AG10803 (cell line): ENCODE data around the gene SORL1.

Source experiments
- DNase-seq: peaks from one replicate; pipeline ENCODE4 v3.0.0; 2010; ENCODE audit warnings: low read depth
- H3K4me3 ChIP-seq: 2 replicates; pipeline ENCODE4 v1.5.1; 2011; ENCODE audit warnings: mild to moderate bottlenecking, low read length, control low read depth
- TF ChIP-seq, protein P1 (sequence below): conservative IDR thresholded peaks from 2 replicates; pipeline ENCODE4 v1.5.1; 2011; ENCODE audit warnings: mild to moderate bottlenecking, low read length, control low read depth, inconsistent platforms

The SORL1 gene

DNA sequence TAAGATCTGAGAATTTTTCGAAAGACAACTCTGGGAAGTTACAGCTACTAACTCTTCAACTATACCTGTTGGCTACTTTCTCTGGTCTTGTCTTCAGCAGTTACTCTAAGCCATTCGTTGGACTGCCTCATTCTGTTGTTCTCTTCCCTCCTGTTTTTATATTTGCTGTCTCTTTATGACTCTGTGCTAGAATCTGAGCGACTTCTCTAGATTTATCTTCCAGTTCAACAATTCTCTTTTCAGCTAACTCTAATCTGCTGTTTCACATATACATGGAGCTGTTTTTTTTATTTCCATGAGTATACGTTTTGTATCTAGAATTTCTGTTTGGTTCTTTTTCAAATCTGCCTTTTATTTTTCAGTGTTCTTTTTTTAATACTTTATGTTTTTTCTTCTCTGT is 128.0 kb downstream of the SORL1 start:
- DNase-seq: no peak
- no peak overlapping the region for H3K4me3 ChIP-seq
- TF ChIP-seq, protein P1, sequence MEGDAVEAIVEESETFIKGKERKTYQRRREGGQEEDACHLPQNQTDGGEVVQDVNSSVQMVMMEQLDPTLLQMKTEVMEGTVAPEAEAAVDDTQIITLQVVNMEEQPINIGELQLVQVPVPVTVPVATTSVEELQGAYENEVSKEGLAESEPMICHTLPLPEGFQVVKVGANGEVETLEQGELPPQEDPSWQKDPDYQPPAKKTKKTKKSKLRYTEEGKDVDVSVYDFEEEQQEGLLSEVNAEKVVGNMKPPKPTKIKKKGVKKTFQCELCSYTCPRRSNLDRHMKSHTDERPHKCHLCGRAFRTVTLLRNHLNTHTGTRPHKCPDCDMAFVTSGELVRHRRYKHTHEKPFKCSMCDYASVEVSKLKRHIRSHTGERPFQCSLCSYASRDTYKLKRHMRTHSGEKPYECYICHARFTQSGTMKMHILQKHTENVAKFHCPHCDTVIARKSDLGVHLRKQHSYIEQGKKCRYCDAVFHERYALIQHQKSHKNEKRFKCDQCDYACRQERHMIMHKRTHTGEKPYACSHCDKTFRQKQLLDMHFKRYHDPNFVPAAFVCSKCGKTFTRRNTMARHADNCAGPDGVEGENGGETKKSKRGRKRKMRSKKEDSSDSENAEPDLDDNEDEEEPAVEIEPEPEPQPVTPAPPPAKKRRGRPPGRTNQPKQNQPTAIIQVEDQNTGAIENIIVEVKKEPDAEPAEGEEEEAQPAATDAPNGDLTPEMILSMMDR: no peak

DNA sequence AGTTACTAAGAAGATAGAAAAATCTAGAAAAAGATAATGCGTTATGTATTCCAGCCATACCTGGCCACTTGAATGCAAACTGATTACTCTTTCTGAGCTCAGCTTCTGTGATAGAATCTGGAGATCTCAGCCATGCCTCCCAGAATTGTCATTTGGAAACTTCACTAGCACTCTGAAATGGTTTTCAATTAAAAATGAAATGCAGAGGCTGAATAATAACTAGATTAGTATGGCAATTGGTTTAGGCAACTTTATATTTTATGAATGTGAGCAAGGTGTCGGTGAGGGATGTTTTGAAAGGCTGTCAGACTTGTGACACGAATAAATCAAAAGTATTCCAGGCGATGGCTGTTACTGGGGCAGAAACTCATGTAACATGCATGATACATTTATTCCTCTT is 129.5 kb downstream of the SORL1 start:
- H3K4me3 ChIP-seq: no peak overlapping the region
- no peak for DNase-seq
- TF ChIP-seq, protein P1: no peak

DNA sequence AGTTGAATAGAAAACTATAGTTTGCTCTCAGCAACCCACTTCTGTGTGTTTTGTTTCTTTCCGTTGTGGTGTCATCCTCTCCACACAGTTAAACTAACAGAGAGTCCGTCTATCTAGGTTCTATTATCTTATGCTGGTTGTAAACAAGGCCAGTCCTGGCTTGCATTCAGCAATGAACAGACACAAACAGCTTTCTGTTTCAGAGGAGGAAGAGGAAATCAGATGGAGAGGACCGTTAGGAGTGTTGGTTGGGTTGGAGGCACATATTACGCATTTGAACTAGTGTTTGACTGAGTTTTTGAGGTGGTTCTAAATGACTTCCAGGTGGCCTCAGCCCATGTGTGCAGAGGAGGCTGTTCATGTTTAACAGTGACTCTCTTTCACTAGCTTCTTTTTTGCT is 130.2 kb downstream of the SORL1 start:
- TF ChIP-seq, protein P1: no peak
- no peak for DNase-seq
- no peak overlapping the region for H3K4me3 ChIP-seq

DNA sequence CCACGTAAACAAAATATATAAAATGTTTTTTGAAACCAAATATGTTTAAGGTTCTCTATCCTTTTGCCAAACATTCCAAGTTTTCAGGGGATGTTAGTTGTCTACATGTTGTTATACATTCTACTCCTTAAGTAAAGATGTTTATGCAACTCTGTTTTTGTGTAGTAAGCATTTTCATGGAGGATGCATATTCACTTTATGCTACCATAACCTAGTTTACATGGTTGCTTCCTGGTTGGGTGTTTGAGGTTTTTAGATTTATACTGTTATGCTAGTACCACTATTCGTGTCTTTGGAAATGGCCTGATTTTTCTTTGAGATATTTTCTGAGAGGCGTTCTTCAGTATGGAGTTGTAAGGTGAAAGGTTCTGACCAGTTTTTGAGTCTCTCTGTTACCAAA is 131.7 kb downstream of the SORL1 start:
- TF ChIP-seq, protein P1: no peak
- no peak overlapping the region for H3K4me3 ChIP-seq
- no peak for DNase-seq

DNA sequence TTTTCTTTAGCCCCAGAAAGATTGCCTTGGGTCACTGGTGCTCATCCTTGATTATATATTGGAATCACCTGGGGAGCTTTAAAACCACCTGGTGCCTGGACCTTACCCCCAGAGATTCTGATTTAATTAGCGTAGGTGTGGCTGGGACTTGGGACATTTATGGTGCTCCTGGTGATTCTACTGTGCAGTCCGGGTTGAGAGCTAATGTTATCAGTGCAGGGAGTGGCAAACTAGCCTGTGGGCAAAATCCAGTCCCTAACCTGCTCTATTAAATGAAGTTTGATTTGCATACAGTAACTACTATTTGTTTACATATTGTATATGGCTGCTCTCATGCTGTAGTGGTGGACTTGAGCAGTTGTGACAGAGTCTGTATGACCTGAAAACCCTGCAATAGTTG is 134.6 kb downstream of the SORL1 start:
- DNase-seq: no peak
- TF ChIP-seq, protein P1: no peak
- H3K4me3 ChIP-seq: no peak overlapping the region

DNA sequence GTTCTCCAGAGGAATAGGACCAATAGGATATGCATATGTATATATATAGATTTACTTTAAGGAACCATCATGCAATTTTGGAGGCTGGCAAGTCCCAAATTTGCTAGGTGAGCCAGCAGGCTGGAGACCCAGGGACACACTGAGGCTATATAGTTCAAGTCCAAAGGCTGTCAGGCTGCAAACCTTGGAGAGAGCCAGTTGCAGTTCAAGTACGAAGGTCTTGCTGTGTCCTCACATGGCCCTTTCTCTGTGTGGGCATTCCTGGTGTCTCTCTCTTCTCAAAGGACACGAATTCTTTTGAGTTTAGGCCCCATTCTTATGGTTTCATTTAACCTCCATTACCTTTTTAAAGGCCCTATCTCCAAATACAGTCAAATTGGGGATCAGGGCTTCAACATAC is 135.1 kb downstream of the SORL1 start:
- H3K4me3 ChIP-seq: no peak overlapping the region
- TF ChIP-seq, protein P1: no peak
- DNase-seq: no peak

DNA sequence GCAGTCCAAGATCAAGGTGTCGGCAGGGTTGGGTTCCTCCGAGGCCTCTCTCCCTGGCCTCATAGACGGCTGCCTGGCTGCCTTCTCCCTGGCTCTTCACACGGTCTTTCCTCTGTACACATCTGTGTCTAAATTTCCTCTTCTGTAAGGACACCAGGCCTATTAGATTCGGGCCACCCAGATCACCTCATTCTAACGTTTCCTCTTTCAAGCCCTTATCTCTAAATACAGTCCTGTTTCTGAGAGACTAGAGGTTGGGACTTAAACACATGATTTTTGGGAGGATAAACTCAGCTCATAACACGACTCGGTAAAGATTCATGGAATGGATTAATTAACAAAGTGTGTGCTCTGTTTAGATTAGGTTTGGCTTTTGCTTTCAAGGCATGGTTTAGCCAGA is 136.6 kb downstream of the SORL1 start:
- no peak overlapping the region for H3K4me3 ChIP-seq
- DNase-seq: no peak

More for the DNA sequence above, 136.6 kb downstream of the SORL1 start:
- TF ChIP-seq, protein P1: no peak
